ENCODE data around the gene GDAP2.
"Not testable (repeated sequence)": the region's sequence is repeated elsewhere in the genome, so short reads cannot be mapped to it uniquely, and the experiment has no call there.

GDAP2 gene

GRCh38 chr1:117928881-117929342 is 509 bp downstream of the GDAP2 start:
- H3K27ac ChIP-seq = peak overlapping the region; percentile 79
- TF ChIP-seq ZFX (IDR thresholded peaks at IDR 0.05; ENCODE audit: borderline replicate concordance) = no peak
- peak; percentile 35 for TF ChIP-seq CTCF (IDR thresholded peaks at IDR 0.05)

- H3K27ac ChIP-seq = no peak overlapping the region
- TF ChIP-seq CTCF (IDR thresholded peaks at IDR 0.05) = no peak
- TF ChIP-seq ZFX (IDR thresholded peaks at IDR 0.05; ENCODE audit: borderline replicate concordance) = no peak
These were observed 3.4 kb downstream of the GDAP2 start for GRCh38 chr1:117925981-117926380.

- not testable (repeated sequence) for H3K27ac ChIP-seq
These were observed 6.7 kb downstream of the GDAP2 start for GRCh38 chr1:117922717-117923116.

GRCh38 chr1:117921991-117922390 is 7.4 kb downstream of the GDAP2 start:
- no peak overlapping the region for H3K27ac ChIP-seq

GRCh38 chr1:117919376-117919775 is 10.0 kb downstream of the GDAP2 start:
- no peak overlapping the region for H3K27ac ChIP-seq
- TF ChIP-seq ZFX (IDR thresholded peaks at IDR 0.05; ENCODE audit: borderline replicate concordance) (no peak), CTCF (IDR thresholded peaks at IDR 0.05) (no peak)

More at GRCh38 chr1:117921991-117922390, 7.4 kb downstream of the GDAP2 start:
- TF ChIP-seq CTCF (IDR thresholded peaks at IDR 0.05) = no peak
- no peak for TF ChIP-seq ZFX (IDR thresholded peaks at IDR 0.05; ENCODE audit: borderline replicate concordance)

GRCh38 chr1:117911051-117911450 is 18.4 kb downstream of the GDAP2 start:
- no peak overlapping the region for H3K27ac ChIP-seq
- TF ChIP-seq ZFX (IDR thresholded peaks at IDR 0.05; ENCODE audit: borderline replicate concordance) (no peak), CTCF (IDR thresholded peaks at IDR 0.05) (no peak)

GRCh38 chr1:117905019-117905418 is 24.4 kb downstream of the GDAP2 start:
- TF ChIP-seq CTCF (IDR thresholded peaks at IDR 0.05) (no peak), ZFX (IDR thresholded peaks at IDR 0.05; ENCODE audit: borderline replicate concordance) (no peak)
- H3K27ac ChIP-seq = no peak overlapping the region

GRCh38 chr1:117904485-117904884 is 24.9 kb downstream of the GDAP2 start:
- no peak overlapping the region for H3K27ac ChIP-seq
- TF ChIP-seq ZFX (IDR thresholded peaks at IDR 0.05; ENCODE audit: borderline replicate concordance) (no peak), CTCF (IDR thresholded peaks at IDR 0.05) (no peak)
